Activated T-cell treated with anti-CD3 and anti-CD28 coated beads for 24 hours (primary cell): Measurements from ENCODE around the gene PDK2.

Experiments used
- DNase-seq: peaks from one replicate; pipeline ENCODE4 v3.0.0-alpha.2; 2020; ENCODE audit warnings: low read depth

The PDK2 gene

DNA sequence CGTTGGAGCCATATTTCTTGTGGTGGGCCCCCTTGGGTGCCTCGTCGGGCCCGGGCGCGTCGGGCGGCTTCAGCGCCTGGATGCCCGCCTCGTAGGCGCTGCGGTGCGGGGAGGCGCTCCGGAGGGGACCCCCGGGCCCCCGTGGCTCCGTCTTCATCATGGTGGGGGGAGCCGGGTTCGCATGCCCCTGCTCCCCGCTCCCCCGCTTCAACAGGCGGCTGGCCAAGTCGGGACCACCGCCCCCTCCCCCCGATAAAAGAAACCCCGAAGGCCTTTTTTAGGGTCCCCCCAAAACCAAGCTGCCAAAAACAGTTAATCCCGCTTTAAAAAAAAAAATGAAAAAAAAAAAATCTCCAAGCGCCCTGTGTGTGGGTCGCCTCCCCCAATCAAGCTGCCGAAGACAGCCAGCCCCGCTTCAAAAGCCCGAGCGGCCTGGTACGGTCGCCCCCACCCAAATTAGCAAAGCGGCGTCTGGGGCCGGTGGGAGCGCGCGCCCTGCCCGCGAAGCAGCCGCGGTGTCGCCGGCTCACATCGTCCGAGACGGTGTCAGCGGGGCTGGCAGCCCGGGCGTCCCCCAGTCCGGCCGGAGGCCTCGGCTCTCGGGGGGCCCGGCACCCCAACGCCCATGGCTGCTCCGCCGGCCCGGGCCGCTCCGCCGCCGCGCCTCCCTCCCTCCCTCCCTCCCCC, 55.3 kb downstream of the PDK2 start, which contains the start of gene PPP1R9B:
TSS of gene PPP1R9B (minus strand) at position 324 of the 687 bp plus-strand sequence. CDS start at position 160, 164 bp downstream.
- DNase-seq: no peak

DNA sequence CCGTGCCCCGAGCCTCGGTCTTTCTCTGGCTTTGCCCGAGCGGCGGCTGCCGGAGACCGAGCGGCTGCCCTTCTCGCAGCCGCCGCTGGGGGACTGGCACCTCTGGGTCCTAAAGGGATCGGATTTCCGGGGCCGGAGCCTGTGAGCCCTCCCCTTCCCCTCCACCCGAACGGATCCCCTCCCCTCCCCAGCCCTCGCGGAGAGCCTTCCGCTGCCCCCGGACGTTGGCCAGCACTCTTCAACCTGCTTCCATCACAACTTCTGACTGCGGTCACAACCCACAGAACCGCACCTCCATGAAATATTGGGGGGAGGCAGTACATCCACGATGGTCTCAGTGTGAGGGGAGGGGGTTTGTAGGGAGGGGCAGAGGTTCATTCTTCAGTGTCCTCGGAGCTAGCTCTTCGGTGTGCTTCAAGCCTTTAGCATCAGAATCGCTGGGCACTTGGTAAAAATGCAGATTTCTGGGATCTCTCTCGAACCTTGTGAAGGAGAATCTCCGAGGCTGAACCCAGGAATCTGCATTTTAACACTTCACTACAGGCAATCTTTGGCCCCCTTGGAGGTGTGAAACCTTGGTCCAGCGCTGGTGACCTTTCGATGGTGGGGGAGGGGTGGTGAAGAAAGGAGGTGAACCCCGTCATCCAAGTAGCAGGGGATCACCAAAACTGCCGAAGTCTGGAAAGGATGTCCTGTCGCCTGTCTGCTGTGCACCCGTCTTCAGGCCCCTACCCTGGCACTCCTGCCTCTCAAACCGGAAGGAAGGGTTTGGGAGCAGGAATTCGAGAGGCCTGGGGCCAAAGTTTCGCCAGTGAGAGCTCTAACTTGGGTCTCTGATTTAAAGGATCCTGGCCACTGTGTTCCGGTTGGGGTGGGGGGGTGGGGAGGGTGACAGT, 56.1 kb downstream of the PDK2 start:
- peak; percentile 81 for DNase-seq

DNA sequence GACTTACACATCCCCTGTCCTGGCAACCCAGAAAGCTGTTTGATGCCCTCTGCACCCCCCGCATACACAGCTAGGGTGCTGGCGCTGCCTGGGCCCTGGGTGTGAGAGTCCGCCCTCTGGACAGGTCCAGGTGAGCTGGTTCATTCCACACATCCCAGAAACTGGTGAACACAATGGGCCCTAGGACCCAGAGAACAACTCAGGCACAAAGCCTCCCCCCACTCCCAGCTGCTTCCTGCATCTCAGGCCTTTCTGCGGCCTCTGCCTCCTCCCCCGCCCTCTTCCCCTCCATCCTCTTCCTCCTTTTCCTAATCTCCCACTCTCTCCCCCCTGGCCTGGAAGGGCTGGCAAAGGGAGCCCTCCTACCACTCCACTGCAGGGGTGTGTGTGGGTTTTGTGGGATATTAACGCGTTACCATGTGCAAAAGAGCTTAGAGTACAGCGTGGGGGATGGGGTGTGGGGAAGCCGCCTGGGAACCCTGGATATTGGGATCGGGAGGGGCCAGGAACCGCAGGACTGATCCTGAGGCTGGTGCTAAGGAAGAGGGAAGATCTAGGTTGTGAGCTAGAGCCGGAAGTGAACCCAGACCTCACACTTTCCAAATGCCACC, 56.9 kb downstream of the PDK2 start:
- DNase-seq: peak; percentile 53

DNA sequence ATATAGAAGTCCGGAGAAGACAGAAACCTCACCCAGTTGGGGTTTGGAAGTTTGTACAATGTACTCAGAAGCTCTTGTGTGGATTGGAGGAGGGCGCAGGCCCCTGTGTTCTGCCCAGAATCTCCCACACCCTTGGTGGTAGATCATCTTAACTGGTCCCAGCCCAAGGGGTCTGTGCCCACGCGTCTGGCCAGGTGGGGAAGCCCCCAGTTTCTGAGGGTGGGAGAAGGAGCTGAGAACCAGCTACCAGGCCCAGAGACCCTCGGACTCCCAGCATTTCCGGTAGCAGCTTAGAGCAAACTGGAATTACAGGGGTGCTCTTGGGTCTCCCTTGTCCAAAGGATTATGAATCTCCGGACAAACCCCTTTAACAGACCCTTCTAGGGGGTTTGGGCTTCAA, 57.6 kb downstream of the PDK2 start:
- DNase-seq: no peak

DNA sequence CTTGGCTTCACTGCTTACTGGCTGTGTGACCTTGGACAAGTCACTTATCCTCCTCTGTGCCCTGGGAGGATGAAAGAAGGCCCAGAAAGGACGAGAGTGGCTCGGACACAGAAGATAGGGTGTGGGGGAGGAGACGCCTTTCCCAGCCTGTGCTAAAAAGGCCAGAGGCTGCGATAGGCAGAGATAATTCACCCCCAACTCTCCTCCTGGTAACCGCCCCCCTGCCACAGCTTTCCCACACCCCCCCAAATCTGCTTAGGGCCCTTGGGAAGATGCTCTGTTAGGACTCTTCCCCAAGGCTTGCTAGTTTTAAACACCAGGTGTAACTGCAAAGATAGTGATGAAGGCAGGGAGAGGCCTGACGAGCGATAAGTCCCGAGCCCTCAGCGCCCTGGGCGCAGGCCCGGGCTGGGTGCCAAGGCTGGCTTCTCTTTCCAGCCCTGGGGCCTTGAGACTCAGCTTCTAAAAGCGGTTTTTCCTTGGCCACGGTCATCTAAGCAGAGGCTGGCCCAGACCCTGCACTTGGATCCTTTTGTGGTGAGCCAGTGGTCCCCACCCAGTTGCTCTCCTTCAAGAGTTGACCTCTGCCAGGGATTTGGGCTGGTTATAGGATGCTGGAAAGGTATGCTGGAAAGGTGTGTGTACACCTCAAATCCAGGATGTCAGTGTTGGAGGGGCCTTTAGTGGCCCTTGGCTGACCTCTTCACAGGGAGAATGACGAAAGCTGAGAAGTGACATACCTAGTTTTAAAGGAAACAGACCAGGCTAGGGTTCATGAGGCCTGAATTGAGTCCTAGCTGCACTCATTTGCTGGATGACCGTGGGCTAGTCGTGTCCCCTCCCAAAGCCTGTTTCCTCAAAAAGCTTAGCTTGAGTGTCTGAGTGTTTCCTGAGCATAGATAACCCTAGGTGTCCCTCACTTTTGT, 58.8 kb downstream of the PDK2 start:
- no peak for DNase-seq

DNA sequence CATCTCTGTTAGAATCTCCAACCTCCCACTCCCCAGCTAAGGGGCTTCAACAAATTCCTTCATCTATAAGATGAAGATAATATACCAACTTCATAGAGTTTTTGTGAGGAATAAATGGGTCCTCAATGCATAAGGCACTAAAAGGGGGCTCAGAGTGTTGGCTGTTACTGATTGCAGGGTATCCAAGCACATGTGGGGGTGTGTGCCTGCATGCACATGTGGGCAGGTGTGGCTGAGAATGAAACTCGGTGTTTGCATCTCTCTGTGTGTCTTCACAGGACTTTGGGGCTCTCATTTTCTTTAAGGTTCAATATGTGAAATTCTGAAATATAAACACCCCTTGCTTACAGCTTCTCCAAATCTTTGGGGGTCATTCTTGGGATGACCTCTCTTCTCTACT, 59.5 kb downstream of the PDK2 start:
- no peak for DNase-seq

DNA sequence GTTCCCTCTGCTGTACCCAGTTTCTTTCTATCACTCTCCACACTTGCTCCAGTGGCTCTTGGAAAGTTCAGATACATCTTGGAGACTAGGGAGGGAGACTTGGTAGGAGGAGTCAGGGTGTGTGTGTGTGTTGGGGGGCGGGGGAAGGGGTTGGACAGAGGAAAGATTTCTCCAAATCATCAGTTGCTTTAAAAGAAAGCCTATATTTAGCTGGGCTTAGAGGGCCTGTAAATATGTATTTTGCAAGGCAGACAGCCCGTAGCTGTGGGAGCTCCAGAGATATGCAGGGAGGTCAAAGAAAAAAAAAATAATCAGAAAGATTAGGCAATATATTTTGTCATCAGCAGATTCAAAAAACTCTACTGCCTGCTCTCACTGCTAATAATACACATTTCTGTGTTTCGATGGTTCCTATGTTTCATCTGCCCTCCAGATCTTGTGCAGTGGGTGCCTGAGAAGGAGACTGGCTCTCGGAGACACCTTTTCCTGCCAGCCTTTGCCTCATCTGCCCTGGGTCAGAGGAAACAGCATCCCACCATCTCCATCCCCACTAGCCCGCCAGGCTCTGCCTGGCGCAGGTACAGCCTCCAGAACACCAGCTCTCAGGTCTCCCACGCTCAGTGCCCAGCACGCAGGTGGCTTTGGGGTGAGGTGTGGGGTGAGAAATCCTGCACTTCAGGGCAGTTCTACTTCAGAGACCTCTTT, 60.1 kb downstream of the PDK2 start:
- DNase-seq: no peak

DNA sequence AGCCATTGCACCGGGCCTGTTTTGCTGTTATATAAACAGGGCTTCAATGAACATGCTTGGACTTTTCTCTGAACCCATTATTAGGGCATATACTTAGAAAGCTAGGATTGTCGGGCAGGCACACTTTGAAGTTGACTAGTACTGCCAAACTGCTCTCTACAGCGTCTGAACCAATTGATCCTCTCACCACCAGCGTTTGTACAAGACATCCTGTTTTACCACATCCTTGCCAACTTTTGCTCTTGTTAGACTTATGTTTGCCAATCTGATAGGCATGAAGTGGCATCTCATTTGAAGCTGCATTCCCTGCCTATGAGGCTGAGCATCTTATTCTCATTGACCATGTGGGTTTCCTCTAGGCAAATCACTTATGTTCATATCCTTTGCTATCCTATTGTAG, 62.7 kb downstream of the PDK2 start:
- DNase-seq: no peak

DNA sequence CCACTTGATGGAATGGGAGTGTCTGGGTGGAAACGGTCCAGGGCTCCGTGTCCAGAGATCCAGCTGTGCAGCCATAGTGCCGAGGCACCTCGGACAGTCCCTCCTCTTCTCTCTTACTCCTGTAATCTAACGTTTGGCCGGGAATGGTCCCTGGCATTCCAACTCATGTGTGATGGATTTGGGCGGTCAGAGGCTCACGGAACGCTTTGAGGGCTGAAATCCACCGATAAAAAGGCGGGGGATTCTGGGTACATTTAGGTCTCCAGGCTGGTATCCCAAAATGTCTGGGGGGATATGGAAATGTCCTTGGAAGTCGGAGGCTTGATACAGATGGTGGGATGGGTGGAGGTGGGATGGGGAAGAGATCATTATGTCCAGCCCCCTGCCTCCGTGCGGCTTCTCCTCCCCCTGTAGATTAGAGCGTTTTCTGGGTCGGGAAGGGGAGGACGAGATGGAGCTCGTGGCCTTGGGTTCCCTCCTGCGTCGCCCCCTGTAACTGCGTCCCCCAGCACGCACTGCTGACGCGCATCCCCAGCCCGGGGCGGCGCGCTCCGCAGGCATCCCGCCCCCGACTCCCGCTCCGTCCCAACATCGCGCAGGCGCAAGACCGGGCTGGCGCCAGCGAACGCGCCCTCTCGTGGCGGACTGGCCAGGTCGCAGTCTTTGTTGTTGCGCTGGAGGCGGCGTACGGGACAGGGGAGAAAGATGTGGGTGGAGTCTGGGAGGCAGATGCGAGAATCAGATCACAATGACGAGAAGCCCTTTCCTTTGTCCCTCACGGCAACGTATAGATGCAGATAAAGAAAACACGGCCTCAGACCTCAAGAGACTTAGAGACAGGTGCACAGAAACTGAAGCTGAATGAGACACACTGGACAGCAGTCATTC, 66.1 kb downstream of the PDK2 start:
- DNase-seq: peak; percentile 97
